GM19035 (cell line): ENCODE data around the gene VCY1B.
"Not testable (repeated sequence)": the region's sequence is repeated elsewhere in the genome, so short reads cannot be mapped to it uniquely, and the experiment has no call there.

Experiments used
- ATAC-seq: cut with Tn5 transposase; IDR thresholded peaks from one replicate; pipeline ENCODE4 v1.9.1; 2021; ENCODE audit not compliant: unreplicated experiment

Gene VCY1B

GRCh38 chrY:14055927-14056326 is at the start of gene VCY1B:
TSS of gene VCY1B (plus strand) at chrY:14056227. CDS start at chrY:14056290, 63 bp downstream.
- ATAC-seq, result not testable (repeated sequence)

GRCh38 chrY:14011916-14012315 is 44.1 kb upstream of the VCY1B start:
- ATAC-seq, result not testable (repeated sequence)

GRCh38 chrY:14030395-14030794 is 25.6 kb upstream of the VCY1B start:
- ATAC-seq, result not testable (repeated sequence)

- ATAC-seq, result no peak
Observed at GRCh38 chrY:14085877-14086276, 29.9 kb downstream of the VCY1B start.
